Measurements from ENCODE around the gene SAMD4A.

The SAMD4A gene

GRCh38 chr14:54703082-54703481, 136.2 kb downstream of the SAMD4A start:
- DNase-seq (ENCODE audit: insufficient read length, low spot score) (no peak), FAIRE-seq (no peak)
- TF ChIP-seq POLR2A (IDR thresholded peaks at IDR 0.05; ENCODE audit: low read depth, low read length), result no peak

DNA sequence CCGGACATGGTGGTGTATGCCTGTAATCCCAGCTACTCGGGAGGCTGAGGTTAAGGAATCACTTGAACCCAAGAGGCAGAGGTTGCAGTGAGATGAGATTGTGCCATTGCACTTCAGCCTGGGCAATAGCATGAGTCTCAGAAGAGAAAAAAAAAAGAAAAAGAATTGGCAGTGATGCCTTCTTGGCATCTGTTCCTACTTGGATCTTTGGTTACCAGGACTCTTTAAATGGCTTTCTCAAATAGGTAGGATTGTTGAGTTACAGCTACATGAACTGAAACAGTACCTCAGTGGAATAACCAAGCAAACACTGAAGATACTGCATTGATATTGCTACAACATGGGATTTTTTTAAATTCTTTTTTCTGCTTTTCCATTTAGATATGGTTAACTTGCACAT, 136.8 kb downstream of the SAMD4A start:
- no peak for TF ChIP-seq POLR2A (IDR thresholded peaks at IDR 0.05; ENCODE audit: low read depth, low read length)
- FAIRE-seq (no peak), DNase-seq (ENCODE audit: insufficient read length, low spot score) (no peak)

DNA sequence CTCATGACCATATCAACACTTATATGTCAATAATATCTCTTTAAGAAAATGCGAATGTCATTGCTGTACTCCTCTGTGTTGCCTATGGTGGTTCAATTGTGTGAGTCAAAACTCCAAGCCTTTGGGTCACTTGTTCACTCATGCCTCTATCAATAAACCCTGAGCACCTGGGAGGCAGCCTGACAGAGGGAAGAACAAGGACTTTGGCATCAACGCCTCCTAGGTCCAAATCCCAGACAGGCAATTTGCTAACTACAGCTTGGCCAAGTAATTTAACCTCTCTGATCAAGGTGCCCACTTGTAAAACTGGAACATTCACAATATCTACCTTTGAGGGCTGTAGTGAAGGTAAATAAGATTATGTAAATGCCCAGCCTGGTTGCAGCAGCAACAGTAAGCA, 137.8 kb downstream of the SAMD4A start:
- FAIRE-seq, result no peak
- DNase-seq (ENCODE audit: insufficient read length, low spot score), result no peak
- no peak for TF ChIP-seq POLR2A (IDR thresholded peaks at IDR 0.05; ENCODE audit: low read depth, low read length)

DNA sequence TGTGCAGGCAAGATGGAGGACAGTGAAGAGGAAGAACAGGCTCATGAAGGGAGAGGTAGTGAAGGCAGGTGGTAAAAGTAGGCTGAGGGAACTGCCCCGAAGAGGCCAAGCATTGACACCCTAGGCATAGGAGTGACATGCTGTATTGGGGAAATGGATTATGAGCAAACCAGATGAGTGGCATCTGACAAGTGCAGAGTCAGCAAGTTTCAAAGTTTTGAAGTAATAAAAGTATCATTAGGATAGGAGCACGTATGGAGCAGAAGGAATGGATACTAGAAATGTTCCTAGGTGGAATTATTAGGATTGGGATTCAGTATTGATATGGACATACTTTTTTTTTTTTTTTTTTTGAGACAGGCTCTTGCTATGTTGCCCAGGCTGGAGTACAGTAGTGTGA, 139.8 kb downstream of the SAMD4A start:
- no peak for TF ChIP-seq POLR2A (IDR thresholded peaks at IDR 0.05; ENCODE audit: low read depth, low read length)
- DNase-seq (ENCODE audit: insufficient read length, low spot score), result no peak
- no peak for FAIRE-seq

DNA sequence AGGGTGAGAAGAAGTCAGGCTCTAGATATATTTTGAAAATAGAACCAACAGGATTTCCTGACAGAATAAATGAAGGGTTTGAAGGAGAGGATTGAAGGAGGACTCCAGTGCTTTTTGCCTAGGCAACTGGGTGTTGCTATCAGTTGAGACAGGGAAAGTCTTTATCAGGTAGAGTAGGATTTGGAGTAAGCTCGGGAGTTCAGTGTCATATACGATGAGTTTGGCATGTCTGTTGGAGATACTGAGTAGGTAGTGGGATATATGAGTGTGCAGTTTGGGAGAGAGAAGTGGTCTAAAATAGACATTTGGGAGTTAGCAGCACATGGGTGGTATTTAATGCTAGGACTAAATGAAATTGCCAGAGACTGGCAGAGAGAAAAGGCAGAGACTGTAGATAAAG, 141.2 kb downstream of the SAMD4A start:
- no peak for DNase-seq (ENCODE audit: insufficient read length, low spot score)
- no peak for FAIRE-seq
- TF ChIP-seq POLR2A (IDR thresholded peaks at IDR 0.05; ENCODE audit: low read depth, low read length), result no peak

DNA sequence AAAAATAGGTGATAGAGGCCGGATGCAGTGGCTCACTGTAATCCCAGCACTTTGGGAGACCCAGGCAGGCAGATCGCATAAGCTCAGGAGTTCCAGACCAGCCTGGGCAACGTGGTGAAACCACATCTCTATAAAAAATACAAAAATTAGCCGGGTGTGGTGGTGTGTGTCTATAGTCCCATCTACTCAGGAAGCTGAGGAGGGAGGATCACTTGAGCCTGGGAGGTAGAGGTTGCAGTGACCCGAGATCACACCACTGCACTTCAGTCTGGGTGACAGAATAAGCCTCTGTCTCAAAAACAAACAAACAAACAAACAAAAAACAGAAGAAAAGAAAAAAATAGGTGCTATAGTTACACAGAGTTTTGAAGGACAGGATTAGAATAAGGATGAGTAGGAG, 142.1 kb downstream of the SAMD4A start:
- DNase-seq (ENCODE audit: insufficient read length, low spot score) (no peak), FAIRE-seq (no peak)
- no peak for TF ChIP-seq POLR2A (IDR thresholded peaks at IDR 0.05; ENCODE audit: low read depth, low read length)

DNA sequence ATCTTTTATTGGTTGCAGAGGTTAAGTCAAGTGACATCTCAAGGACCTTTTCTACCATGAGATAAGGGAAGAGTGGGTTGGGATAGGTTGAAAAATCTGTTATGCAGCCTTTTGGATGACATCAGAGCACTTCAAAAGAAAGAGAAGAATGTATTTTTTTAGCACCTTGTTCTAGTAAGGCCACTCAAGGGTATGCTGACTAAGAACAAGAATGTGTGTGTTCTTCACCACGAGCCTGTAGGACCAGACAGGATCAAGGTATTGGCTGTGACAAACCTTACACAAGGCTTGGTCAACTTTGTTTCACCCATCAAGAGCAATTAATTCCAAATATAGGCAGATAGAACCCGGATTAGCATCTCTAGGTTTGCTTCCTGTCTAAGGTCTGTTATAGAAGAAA, 142.5 kb downstream of the SAMD4A start:
- FAIRE-seq (no peak), DNase-seq (ENCODE audit: insufficient read length, low spot score) (no peak)
- no peak for TF ChIP-seq POLR2A (IDR thresholded peaks at IDR 0.05; ENCODE audit: low read depth, low read length)

- TF ChIP-seq POLR2A (IDR thresholded peaks at IDR 0.05; ENCODE audit: low read depth, low read length), result no peak
- FAIRE-seq (no peak), DNase-seq (ENCODE audit: insufficient read length, low spot score) (no peak)
Observed at GRCh38 chr14:54709867-54710266, 142.9 kb downstream of the SAMD4A start.

- FAIRE-seq, result no peak
- TF ChIP-seq POLR2A (IDR thresholded peaks at IDR 0.05; ENCODE audit: low read depth, low read length), result no peak
- DNase-seq (ENCODE audit: insufficient read length, low spot score), result no peak
Observed at GRCh38 chr14:54711312-54711711, 144.4 kb downstream of the SAMD4A start.

GRCh38 chr14:54711812-54712464, 145.0 kb downstream of the SAMD4A start:
- no peak for FAIRE-seq

GRCh38 chr14:54712465-54713200, 145.7 kb downstream of the SAMD4A start:
- FAIRE-seq (no peak), DNase-seq (ENCODE audit: insufficient read length, low spot score) (no peak)
- no peak for TF ChIP-seq POLR2A (IDR thresholded peaks at IDR 0.05; ENCODE audit: low read depth, low read length)

More at GRCh38 chr14:54711812-54712464, 145.0 kb downstream of the SAMD4A start:
- no peak for DNase-seq (ENCODE audit: insufficient read length, low spot score)
- no peak for TF ChIP-seq POLR2A (IDR thresholded peaks at IDR 0.05; ENCODE audit: low read depth, low read length)

GRCh38 chr14:54713379-54713778, 146.5 kb downstream of the SAMD4A start:
- TF ChIP-seq POLR2A (IDR thresholded peaks at IDR 0.05; ENCODE audit: low read depth, low read length), result no peak
- DNase-seq (ENCODE audit: insufficient read length, low spot score) (no peak), FAIRE-seq (no peak)

GRCh38 chr14:54715239-54715638, 148.3 kb downstream of the SAMD4A start:
- FAIRE-seq, result no peak
- no peak for TF ChIP-seq POLR2A (IDR thresholded peaks at IDR 0.05; ENCODE audit: low read depth, low read length)
- no peak for DNase-seq (ENCODE audit: insufficient read length, low spot score)

DNA sequence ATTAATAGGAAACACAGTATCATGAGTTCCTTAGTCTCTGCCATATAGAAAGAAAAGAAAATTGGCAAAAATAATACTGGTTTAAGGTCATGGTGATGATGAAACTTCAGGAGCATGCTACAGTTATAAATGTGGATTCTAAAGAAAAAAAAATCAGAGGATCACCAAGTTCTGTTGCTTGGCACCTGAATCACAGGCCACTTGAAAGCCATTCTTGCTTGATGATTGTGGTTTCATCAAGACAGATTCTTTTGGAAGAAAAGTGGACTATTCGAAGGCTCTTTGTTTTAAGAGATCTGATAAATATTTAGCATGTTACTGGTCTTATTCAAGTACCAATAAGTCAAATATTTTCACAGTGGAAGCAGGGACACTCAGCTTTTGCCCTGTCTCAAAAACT, 148.9 kb downstream of the SAMD4A start:
- DNase-seq (ENCODE audit: insufficient read length, low spot score), result no peak
- TF ChIP-seq POLR2A (IDR thresholded peaks at IDR 0.05; ENCODE audit: low read depth, low read length), result no peak
- no peak for FAIRE-seq

- TF ChIP-seq POLR2A (IDR thresholded peaks at IDR 0.05; ENCODE audit: low read depth, low read length), result no peak
- FAIRE-seq (no peak), DNase-seq (ENCODE audit: insufficient read length, low spot score) (no peak)
Observed at GRCh38 chr14:54716862-54717261, 149.9 kb downstream of the SAMD4A start.

Data from H54 (cell line).